GM21423 (cell line): Measurements from ENCODE around the gene SRP9.
A peak's percentile ranks its signal among the peaks of the same experiment; 100 is the strongest.
"Not testable (repeated sequence)": the region's sequence is repeated elsewhere in the genome, so short reads cannot be mapped to it uniquely, and the experiment has no call there.

Source experiments
- ATAC-seq: cut with Tn5 transposase; IDR thresholded peaks from one replicate; pipeline ENCODE4 v1.9.1; 2021; ENCODE audit warnings: mild to moderate bottlenecking, moderate library complexity; ENCODE audit not compliant: unreplicated experiment

SRP9 gene

DNA sequence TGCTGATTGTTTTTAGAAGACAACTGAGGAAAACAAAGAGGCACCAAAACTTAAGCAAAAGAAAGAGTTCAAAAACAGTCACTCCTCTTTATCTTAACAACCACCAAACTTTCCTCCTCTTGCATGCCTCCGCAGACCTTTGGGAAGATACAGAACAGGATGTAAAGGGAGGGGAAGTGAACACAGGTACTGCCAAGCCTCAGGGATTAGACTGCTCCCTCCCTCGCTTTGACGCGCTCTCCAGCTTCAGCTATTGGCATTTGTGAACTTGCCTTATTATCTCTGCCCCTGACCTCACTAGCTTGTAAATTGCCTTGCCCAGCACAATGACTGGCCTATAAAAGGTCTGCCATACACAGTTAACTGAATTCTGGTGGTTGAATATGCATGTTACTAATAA lies 4.8 kb upstream of the SRP9 start:
- ATAC-seq, result no peak

GRCh38 chr1:225774281-225775147 lies 3.1 kb upstream of the SRP9 start:
- ATAC-seq, result no peak

GRCh38 chr1:225776294-225776693 lies 1.3 kb upstream of the SRP9 start:
- ATAC-seq, result no peak

DNA sequence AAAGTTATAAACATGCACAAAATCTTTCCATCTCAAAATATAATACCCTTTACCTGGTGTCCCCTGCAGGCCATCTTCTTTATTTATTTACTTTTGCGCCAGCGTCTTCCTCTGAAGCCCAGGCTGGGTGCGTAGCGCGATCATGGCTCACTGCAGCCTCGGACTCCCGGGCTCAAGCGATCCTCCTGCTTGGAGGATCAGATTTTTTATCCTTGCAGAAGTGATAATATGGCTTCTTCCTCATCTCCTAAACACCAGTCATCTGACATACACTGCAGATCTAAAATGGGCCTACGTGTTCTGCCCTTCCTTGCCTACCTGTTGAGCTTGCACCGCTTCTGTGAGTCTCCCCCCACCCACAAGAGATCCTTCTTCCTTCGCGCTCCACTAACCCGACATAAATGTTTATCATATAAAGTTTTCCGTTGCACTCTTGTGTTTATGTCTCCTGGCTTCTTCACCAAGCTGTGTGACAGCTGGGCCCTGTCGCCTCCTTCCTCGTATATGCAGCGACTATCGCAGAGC lies 506 bp upstream of the SRP9 start:
- ATAC-seq, result no peak

DNA sequence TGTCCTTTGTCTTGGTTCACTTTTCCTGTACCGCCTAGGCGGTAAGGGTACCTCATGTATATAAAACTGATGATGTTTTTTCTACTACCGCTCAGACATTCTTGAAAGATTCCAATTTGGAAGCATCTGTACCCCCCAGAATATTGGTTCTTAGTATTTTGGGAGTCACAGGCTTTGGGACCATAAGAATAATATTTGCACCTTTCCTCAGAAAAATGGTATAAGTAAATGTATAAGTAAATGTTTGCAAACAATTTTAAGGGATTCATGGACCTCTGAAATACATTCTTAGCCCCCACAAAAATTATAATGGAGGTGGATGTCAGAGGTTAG lies 677 bp downstream of the SRP9 start:
- no peak for ATAC-seq

GRCh38 chr1:225779165-225779564 lies 1.5 kb downstream of the SRP9 start:
- not testable (repeated sequence) for ATAC-seq

DNA sequence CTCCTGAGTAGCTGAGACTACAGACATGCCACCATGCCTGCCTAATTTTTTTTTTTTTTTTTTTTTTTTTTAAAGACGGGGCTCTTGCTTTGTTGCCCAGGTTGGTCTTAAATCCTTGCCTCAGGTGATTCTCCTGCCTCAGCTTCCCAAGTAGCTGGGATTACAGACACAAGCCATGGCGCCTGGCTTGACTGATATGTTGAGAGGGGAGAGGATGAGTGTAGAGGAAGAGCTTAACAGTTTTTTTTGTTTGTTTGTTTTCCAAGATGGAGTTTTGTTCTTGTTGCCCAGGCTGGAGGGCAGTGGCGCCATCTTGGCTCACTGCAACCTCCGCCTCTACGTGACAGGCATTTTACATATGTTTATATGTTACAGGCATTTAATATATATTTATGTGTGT lies 2.5 kb downstream of the SRP9 start:
- ATAC-seq, result no peak

DNA sequence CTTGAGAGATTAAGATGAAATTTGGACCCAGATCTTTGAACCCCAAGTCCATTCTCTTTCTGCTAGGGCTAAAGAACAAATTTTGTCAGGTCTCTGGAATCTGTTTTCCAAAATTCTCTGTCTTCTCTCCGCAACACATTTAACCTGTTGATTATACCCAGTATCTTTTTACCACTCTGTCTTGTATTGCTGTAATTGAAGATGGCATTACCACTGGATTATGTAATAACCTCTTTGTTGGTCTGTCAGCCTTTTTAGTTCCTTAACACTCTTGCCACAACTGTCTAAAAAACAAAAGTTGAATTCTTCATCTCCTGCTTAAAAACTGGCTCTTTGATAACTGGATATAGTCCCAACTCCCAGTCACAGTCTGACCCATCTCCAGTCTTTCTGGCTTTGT lies 3.0 kb downstream of the SRP9 start:
- no peak for ATAC-seq

- not testable (repeated sequence) for ATAC-seq
Observed at GRCh38 chr1:225789142-225789541, 11.5 kb downstream of the SRP9 start.

- no peak for ATAC-seq
Observed at GRCh38 chr1:225794954-225795353, 17.3 kb downstream of the SRP9 start.

DNA sequence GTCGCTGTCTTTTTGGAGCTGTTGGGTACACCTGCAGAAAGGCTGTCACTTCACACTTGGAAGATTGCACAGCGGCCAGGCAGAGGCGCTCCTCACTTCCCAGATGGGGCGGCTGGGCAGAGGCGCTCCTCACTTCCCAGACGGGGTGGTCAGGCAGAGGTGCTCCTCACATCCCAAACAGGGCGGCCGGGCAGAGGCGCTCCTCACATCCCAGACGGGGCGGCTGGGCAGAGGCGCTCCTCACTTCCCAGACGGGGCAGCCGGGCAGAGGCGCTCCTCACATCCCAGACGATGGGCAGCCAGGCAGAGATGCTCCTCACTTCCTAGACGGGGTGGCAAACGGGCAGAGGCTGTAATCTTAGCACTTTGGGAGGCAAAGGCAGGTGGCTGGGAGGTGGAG lies 18.5 kb downstream of the SRP9 start:
- ATAC-seq, result not testable (repeated sequence)

DNA sequence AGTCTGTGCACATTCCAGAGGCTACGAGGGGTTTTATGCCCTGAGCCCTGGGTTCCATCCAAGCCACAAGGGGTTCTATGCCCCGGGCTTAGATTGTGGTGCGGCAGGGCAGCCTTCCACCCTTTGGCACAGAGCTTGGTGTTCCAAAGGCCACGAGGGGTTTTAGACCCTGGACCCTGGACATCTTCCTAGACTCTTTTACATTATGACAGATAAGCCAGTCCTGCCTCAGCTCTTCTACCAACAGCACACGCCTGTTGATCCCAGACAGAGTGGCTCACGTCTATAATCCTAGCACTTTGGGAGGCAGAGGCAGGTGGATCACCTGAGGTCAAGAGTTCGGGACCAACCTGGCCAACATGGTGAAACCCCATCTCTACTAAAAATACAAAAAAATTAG lies 23.5 kb downstream of the SRP9 start:
- ATAC-seq, result not testable (repeated sequence)

GRCh38 chr1:225806249-225806648 lies 28.6 kb downstream of the SRP9 start:
- ATAC-seq, result no peak

DNA sequence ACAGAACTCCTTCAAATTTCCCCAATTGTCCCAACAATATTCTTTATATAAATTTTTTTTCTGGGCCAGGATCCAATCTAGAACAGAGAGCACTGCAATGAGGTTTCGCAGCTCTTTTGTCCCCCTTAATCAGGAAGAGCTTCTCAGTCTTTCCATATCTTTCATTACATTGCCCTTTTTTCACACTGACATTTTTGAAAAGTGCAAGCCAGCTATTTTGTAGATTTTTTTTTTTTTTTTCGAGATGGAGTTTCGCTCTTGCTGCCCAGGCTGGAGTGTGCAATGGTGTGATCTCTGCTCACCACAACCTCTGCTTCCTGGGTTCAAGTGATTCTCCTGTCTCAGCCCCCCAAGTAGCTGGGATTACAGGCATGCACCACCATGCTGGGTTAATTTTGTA lies 29.1 kb downstream of the SRP9 start:
- not testable (repeated sequence) for ATAC-seq

DNA sequence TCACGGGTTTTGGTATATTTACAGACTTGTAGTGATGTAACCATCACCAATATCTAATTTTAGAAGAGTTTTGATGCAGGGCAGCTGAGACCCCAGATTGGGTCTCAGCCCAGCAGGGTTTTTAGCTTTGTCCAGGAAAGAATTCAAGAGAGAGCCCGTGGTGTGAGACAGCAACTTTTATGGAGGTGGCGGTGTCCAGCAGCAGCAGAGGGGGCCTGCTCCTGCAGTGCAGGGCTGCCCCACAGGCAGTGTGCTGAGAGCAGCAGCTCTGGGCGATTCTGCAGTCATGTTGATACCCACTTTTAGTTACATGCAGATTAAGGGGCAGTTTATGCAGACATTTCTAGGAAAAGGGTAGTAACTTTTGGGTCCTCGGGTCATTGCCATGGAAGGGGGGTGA lies 30.5 kb downstream of the SRP9 start:
- no peak for ATAC-seq

GRCh38 chr1:225809842-225810578 lies 32.4 kb downstream of the SRP9 start, which contains the start of gene EPHX1:
Gene EPHX1 (plus strand): TSS chr1:225810124. CDS start chr1:225828730, 18,606 bp downstream.
- ATAC-seq, result peak; percentile 96

DNA sequence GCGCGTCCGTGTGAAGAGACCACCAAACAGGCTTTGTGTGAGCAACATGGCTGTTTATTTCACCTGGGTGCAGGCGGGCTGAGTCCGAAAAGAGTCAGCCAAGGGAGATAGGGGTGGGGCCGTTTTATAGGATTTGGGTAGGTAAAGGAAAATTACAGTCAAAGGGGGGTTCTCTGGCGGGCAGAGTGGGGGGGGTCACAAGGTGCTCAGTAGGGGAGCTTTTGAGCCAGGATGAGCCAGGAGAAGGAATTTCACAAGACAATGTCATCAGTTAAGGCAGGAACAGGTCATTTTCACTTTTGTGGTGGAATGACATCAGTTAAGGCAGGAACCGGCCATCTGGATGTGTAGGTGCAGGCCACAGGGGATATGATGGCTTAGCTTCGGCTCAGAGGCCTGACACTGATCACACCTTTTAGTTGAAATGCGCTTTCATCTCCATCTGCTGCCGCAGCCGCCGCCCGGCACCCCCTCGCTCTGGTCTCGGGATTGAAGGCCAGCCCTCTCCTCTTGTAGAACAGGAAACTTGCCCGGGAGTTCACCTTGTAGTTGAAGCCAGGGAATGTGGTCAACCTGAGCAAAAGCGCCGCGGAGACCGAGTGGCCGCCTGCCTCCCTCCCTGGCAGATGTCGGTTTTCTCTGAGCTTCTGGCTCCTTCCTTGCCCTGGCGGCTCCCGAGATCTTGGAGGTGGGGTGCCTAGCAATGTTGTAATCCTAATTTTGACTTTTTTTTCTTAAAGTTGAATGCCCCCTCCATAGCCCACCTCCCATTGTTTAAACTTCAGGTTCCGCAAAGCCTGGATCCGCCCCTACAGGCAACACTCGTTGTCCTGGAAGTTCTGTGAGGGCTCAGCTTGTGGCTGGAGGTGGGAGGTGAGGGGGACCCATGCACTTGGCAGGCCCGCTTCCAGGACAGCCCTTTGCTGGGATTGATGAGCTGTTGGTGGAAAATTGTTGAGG lies 33.2 kb downstream of the SRP9 start:
- not testable (repeated sequence) for ATAC-seq

- ATAC-seq, result no peak
Observed at GRCh38 chr1:225811622-225812487, 34.2 kb downstream of the SRP9 start.

DNA sequence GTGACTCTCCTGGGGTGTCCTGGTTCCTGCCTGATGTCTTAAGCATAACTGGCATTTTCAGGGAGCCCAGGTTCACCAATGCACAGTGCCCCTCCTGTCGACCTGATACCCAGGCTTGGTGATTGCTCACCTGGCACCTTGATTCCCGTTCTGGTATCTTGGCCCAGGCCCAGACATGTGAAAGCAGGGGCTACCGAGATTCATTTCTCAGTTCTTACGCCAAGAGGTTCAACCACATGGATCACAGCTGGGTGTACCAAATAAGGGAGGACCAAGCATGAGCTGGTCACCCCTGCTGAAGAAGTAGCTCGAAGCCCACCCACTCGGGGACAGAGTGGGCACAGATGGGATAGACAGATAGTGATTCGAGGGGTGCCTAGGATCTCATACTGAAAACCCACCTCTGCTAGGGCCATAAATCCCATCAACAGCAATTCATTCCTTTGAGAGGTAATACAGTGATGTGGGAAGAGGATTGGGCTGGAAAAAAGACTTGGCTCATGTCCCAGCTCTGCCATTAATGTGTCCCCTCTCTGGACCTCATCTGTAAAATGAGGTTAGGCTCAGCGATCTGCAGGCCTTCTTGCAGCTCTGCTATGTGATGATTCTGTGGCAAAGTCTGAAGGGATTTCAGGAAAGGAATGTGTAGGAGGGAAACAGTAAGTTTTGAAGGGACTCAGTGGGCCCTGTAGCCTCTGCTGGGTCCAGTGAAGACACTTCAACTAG lies 35.0 kb downstream of the SRP9 start:
- no peak for ATAC-seq
